ENCODE measurements around the gene PRPSAP1.

PRPSAP1 gene

DNA sequence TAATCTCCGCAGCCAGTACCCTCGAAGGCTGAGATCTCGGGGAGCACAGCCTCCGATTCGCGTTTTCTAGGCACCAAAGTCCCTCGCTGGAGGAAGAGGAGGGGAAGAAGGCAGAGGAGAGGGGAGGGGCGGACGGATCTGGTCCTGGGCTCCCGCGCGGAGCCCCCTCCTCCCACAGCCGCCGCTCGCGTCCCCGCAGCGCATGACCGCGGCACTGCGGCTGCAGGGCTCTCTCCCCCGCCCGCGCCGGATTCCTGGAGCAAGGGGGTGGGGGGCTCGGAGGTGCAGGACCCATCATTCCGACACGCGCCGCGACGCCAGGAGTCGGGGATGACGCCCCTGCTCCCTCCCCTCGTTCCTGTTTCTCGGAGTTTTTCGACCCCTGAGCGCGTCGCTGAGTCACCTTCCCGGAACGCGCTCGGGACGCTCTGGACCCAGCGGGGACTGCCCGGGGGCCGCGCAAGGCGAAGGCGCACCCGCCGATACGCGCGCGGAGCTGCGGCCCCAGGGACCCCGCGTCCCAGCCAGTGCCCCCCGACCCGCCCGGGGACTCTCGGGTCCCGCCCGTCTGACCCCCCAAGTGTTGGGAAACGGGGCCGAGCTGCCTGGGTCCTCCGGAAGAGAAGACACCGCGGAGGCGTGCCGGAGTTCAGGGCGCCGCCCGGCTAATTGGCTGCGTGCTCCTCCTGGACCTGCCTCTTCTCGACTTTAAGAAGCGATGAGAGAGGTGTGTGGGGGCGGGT is 29.3 kb upstream of the PRPSAP1 start (continued):
- TF ChIP-seq ZSCAN16 (tag by site-specific recombination; IDR thresholded peaks at IDR 0.05): no peak
- TF ChIP-seq ZNF596 (tag by site-specific recombination; IDR thresholded peaks at IDR 0.05): no peak
- TF ChIP-seq ZNF558 (tag by site-specific recombination; IDR thresholded peaks at IDR 0.05): no peak
- TF ChIP-seq ZNF670 (tag by site-specific recombination; IDR thresholded peaks at IDR 0.05; ENCODE audit: low read depth): no peak
- peak; percentile 26; the same call in 1 of the 2 replicates for TF ChIP-seq ZNF777 (tag by site-specific recombination; IDR thresholded peaks at IDR 0.05; ENCODE audit: borderline replicate concordance)
- no peak for TF ChIP-seq ZNF530 (tag by site-specific recombination; IDR thresholded peaks at IDR 0.05; ENCODE audit: low read depth)
- TF ChIP-seq, protein P1, sequence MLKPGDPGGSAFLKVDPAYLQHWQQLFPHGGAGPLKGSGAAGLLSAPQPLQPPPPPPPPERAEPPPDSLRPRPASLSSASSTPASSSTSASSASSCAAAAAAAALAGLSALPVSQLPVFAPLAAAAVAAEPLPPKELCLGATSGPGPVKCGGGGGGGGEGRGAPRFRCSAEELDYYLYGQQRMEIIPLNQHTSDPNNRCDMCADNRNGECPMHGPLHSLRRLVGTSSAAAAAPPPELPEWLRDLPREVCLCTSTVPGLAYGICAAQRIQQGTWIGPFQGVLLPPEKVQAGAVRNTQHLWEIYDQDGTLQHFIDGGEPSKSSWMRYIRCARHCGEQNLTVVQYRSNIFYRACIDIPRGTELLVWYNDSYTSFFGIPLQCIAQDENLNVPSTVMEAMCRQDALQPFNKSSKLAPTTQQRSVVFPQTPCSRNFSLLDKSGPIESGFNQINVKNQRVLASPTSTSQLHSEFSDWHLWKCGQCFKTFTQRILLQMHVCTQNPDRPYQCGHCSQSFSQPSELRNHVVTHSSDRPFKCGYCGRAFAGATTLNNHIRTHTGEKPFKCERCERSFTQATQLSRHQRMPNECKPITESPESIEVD (tag by site-specific recombination; IDR thresholded peaks at IDR 0.05): no peak
- peak; percentile 90 for TF ChIP-seq ZBTB48 (tag by site-specific recombination; IDR thresholded peaks at IDR 0.05)
- TF ChIP-seq ZNF585B (tag by site-specific recombination; IDR thresholded peaks at IDR 0.05): no peak
- no peak for TF ChIP-seq FEZF1 (tag by site-specific recombination; IDR thresholded peaks at IDR 0.05)
- TF ChIP-seq, protein P2, sequence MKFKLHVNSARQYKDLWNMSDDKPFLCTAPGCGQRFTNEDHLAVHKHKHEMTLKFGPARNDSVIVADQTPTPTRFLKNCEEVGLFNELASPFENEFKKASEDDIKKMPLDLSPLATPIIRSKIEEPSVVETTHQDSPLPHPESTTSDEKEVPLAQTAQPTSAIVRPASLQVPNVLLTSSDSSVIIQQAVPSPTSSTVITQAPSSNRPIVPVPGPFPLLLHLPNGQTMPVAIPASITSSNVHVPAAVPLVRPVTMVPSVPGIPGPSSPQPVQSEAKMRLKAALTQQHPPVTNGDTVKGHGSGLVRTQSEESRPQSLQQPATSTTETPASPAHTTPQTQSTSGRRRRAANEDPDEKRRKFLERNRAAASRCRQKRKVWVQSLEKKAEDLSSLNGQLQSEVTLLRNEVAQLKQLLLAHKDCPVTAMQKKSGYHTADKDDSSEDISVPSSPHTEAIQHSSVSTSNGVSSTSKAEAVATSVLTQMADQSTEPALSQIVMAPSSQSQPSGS (tag by site-specific recombination; IDR thresholded peaks at IDR 0.05; ENCODE audit: low read depth): no peak
- TF ChIP-seq ZNF23 (tag by site-specific recombination; IDR thresholded peaks at IDR 0.05; ENCODE audit: borderline replicate concordance): no peak
- TF ChIP-seq, protein P3, sequence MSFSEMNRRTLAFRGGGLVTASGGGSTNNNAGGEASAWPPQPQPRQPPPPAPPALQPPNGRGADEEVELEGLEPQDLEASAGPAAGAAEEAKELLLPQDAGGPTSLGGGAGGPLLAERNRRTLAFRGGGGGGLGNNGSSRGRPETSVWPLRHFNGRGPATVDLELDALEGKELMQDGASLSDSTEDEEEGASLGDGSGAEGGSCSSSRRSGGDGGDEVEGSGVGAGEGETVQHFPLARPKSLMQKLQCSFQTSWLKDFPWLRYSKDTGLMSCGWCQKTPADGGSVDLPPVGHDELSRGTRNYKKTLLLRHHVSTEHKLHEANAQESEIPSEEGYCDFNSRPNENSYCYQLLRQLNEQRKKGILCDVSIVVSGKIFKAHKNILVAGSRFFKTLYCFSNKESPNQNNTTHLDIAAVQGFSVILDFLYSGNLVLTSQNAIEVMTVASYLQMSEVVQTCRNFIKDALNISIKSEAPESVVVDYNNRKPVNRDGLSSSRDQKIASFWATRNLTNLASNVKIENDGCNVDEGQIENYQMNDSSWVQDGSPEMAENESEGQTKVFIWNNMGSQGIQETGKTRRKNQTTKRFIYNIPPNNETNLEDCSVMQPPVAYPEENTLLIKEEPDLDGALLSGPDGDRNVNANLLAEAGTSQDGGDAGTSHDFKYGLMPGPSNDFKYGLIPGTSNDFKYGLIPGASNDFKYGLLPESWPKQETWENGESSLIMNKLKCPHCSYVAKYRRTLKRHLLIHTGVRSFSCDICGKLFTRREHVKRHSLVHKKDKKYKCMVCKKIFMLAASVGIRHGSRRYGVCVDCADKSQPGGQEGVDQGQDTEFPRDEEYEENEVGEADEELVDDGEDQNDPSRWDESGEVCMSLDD (tag by site-specific recombination; IDR thresholded peaks at IDR 0.05): peak; percentile 62
- TF ChIP-seq PRDM1 (tag by site-specific recombination; IDR thresholded peaks at IDR 0.05): no peak
- no peak for TF ChIP-seq ZNF555 (tag by site-specific recombination; conservative IDR thresholded peaks at IDR 0.05)
- no peak for TF ChIP-seq ZNF747 (tag by site-specific recombination; IDR thresholded peaks at IDR 0.05)
- TF ChIP-seq ZNF302 (tag by site-specific recombination; IDR thresholded peaks at IDR 0.05; ENCODE audit: low read depth): no peak
- TF ChIP-seq, protein P4, sequence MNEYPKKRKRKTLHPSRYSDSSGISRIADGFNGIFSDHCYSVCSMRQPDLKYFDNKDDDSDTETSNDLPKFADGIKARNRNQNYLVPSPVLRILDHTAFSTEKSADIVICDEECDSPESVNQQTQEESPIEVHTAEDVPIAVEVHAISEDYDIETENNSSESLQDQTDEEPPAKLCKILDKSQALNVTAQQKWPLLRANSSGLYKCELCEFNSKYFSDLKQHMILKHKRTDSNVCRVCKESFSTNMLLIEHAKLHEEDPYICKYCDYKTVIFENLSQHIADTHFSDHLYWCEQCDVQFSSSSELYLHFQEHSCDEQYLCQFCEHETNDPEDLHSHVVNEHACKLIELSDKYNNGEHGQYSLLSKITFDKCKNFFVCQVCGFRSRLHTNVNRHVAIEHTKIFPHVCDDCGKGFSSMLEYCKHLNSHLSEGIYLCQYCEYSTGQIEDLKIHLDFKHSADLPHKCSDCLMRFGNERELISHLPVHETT (tag by site-specific recombination; IDR thresholded peaks at IDR 0.05): no peak
- TF ChIP-seq ZNF10 (tag by site-specific recombination; IDR thresholded peaks at IDR 0.05): peak; percentile 53; the same call in 1 of the 2 replicates
- TF ChIP-seq, protein P5, sequence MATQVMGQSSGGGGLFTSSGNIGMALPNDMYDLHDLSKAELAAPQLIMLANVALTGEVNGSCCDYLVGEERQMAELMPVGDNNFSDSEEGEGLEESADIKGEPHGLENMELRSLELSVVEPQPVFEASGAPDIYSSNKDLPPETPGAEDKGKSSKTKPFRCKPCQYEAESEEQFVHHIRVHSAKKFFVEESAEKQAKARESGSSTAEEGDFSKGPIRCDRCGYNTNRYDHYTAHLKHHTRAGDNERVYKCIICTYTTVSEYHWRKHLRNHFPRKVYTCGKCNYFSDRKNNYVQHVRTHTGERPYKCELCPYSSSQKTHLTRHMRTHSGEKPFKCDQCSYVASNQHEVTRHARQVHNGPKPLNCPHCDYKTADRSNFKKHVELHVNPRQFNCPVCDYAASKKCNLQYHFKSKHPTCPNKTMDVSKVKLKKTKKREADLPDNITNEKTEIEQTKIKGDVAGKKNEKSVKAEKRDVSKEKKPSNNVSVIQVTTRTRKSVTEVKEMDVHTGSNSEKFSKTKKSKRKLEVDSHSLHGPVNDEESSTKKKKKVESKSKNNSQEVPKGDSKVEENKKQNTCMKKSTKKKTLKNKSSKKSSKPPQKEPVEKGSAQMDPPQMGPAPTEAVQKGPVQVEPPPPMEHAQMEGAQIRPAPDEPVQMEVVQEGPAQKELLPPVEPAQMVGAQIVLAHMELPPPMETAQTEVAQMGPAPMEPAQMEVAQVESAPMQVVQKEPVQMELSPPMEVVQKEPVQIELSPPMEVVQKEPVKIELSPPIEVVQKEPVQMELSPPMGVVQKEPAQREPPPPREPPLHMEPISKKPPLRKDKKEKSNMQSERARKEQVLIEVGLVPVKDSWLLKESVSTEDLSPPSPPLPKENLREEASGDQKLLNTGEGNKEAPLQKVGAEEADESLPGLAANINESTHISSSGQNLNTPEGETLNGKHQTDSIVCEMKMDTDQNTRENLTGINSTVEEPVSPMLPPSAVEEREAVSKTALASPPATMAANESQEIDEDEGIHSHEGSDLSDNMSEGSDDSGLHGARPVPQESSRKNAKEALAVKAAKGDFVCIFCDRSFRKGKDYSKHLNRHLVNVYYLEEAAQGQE (tag by site-specific recombination; IDR thresholded peaks at IDR 0.05): no peak
- no peak for TF ChIP-seq KLF10 (tag by site-specific recombination; IDR thresholded peaks at IDR 0.05)
- peak; percentile 65 for TF ChIP-seq ZEB2 (tag by site-specific recombination; IDR thresholded peaks at IDR 0.05)
- 0 out of 2 replicates have a peak, but pooled peaks have one; percentile 12 for TF ChIP-seq ZNF394 (tag by site-specific recombination; IDR thresholded peaks at IDR 0.05; ENCODE audit: borderline replicate concordance)
- no peak for TF ChIP-seq ZNF211 (tag by site-specific recombination; IDR thresholded peaks at IDR 0.05; ENCODE audit: low read depth)
- TF ChIP-seq ZNF433 (tag by site-specific recombination; IDR thresholded peaks at IDR 0.05; ENCODE audit: low read depth): no peak
- no peak for TF ChIP-seq ZNF114 (tag by site-specific recombination; IDR thresholded peaks at IDR 0.05)
- TF ChIP-seq, protein P6, sequence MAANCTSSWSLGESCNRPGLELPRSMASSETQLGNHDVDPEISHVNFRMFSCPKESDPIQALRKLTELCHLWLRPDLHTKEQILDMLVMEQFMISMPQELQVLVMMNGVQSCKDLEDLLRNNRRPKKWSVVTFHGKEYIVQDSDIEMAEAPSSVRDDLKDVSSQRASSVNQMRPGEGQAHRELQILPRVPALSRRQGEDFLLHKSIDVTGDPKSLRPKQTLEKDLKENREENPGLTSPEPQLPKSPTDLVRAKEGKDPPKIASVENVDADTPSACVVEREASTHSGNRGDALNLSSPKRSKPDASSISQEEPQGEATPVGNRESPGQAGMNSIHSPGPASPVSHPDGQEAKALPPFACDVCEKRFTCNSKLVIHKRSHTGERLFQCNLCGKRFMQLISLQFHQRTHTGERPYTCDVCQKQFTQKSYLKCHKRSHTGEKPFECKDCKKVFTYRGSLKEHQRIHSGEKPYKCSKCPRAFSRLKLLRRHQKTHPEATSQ (tag by site-specific recombination; IDR thresholded peaks at IDR 0.05): no peak
- no peak for TF ChIP-seq ZFP3 (tag by site-specific recombination; IDR thresholded peaks at IDR 0.05; ENCODE audit: low read depth)

Measured in HEK293 (cell line).